AG10803 (cell line): ENCODE data around the gene MLH1.

Experiments
- DNase-seq: peaks from one replicate; pipeline ENCODE4 v3.0.0; 2010; ENCODE audit warnings: low read depth
- H3K4me3 ChIP-seq: 2 replicates; pipeline ENCODE4 v1.5.1; 2011; ENCODE audit warnings: mild to moderate bottlenecking, low read length, control low read depth
- TF ChIP-seq, protein P1 (sequence below): conservative IDR thresholded peaks from 2 replicates; pipeline ENCODE4 v1.5.1; 2011; ENCODE audit warnings: mild to moderate bottlenecking, low read length, control low read depth, inconsistent platforms

Gene MLH1

DNA sequence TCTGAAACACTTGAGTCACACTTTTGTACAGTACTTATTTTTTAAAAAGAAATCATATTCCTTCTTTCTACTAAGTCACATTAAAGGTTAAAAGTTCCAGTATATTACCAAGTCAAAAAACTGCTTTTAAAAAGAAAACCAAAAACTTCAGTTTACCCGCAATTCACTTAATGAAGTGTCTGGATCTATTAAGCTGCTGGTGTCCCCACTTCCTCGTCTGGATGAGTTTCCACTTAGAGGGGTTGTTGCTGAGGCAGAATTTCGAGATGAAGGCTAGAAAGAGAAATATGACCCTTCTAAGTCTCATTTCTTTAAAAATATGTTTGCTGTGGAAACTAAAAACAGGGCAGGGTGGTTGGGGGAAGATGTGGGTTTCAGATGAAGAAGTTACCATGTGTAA is 101.3 kb downstream of the MLH1 start:
- TF ChIP-seq, protein P1, sequence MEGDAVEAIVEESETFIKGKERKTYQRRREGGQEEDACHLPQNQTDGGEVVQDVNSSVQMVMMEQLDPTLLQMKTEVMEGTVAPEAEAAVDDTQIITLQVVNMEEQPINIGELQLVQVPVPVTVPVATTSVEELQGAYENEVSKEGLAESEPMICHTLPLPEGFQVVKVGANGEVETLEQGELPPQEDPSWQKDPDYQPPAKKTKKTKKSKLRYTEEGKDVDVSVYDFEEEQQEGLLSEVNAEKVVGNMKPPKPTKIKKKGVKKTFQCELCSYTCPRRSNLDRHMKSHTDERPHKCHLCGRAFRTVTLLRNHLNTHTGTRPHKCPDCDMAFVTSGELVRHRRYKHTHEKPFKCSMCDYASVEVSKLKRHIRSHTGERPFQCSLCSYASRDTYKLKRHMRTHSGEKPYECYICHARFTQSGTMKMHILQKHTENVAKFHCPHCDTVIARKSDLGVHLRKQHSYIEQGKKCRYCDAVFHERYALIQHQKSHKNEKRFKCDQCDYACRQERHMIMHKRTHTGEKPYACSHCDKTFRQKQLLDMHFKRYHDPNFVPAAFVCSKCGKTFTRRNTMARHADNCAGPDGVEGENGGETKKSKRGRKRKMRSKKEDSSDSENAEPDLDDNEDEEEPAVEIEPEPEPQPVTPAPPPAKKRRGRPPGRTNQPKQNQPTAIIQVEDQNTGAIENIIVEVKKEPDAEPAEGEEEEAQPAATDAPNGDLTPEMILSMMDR: no peak
- no peak for DNase-seq
- H3K4me3 ChIP-seq: no peak overlapping the region

DNA sequence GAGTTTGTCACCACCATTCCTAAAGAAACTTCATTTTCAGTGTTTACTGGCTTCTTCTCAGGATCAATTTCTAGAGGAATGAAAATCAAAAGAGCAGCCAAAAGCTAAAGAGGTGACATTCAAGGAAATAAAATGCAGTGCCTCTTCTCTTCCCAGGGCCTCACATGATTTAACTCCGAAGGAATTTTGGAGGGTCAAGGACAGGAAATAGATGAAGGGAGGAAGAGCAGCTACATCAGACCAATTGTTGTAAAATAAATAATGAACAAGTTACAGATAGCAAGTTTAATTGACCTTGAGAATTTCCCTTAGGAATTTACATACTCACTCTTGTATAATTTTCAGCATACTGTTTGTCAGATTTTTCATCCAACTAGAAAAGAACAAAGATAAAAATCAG is 103.0 kb downstream of the MLH1 start:
- DNase-seq: peak; percentile 79
- H3K4me3 ChIP-seq: no peak overlapping the region
- TF ChIP-seq, protein P1: no peak

DNA sequence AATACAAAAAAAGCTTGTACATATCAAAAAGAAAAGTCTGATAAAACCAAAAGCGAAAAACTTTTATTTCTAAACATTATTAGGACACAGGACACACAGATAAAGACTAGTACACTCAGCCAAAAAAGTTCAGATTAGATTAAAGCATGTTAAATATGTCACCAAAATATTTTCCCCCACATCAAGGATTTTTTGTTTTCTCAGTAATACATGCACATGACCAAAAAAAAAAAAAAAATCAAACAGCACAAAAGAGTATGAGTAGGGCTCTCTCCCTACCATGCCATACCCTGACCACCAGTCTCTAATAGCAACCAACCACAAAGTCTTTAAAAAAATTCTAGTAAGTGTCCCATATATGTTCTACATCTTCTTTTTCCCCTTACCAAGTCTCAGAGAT is 103.7 kb downstream of the MLH1 start:
- no peak overlapping the region for H3K4me3 ChIP-seq
- TF ChIP-seq, protein P1: no peak
- no peak for DNase-seq

DNA sequence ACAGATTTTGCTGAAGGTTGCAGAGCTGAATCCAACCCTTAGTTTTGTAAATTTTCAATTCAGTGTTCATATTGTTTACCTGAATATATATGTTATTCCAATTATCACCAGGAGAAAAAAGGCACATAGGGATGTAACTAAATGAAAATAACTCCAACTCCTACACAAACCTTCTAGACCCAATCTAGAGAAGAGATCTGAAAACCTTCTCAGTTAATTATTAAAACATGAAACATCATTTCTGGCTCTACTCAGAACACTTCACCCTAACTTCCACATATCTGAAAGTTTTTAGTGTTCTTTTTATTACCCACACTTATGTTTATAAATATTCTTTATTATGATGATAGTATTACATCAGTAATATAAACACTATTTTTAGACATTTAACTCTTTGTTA is 104.5 kb downstream of the MLH1 start:
- no peak for DNase-seq
- no peak overlapping the region for H3K4me3 ChIP-seq
- TF ChIP-seq, protein P1: no peak

DNA sequence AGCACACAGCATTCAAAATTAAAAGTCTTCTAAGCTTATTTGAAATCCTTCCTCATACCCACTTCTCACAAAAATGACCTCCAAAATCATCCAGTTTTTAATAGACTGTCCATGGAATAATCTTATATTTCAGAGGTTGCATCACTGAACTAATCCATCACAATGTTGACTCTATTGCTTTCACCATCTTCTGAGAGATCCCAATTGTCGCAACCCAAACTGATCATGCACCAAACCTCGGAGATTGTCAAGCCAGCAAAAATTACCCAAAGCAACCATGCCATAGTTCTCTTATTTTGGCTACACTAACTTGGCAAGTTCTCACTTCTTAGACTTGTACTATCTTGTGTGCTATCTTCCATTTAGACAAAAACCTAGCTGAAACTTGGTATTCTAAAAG is 105.6 kb downstream of the MLH1 start:
- H3K4me3 ChIP-seq: no peak overlapping the region
- TF ChIP-seq, protein P1: no peak
- no peak for DNase-seq

DNA sequence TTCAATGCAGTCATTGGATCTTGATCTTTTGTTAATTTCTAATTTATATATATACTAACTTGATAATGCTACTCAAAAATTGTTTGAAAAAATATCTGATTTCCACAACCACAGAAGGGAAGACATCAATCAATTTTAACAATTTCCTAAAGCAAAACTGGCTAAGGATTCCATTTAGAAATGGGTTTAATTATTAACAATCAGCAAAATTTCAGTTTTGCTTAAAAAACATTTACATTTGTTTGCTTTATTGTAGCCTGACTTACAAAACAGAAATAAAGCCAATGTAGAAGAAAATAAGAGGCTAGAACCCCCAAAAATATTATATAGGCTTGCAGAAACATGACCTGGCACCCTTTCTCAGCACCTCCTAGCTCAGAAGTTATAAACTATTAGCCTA is 106.2 kb downstream of the MLH1 start:
- TF ChIP-seq, protein P1: no peak
- H3K4me3 ChIP-seq: no peak overlapping the region
- DNase-seq: no peak

DNA sequence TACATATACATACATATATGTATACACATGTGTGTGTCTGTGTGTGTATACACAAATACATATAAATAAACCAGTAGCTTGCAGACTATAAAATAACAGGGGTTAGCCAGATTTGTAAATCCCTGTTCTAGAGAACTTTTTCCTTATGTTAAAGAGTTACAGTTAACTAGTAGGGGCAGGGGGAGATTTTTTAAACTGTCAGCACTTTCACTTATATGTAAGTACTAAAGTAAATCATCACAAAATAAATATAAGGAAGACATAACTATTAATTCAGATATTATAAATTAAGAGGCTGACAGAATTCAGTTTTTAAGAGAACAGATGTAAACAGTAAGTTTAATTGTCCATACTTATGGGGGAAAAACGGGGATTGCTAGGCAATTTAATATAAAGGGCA is 107.1 kb downstream of the MLH1 start:
- no peak overlapping the region for H3K4me3 ChIP-seq
- TF ChIP-seq, protein P1: no peak
- DNase-seq: no peak
